ENCODE measurements around the gene KRT75. TPM values are rescaled to one million over a fixed set of nuclear protein-coding genes. Genes with fewer than 3 reads are reported as not detected.

The KRT75 gene
- total RNA-seq, 1 experiment from 2014 or later = not detected

- Histone ChIP-seq H4K20me1 (ENCODE audit: insufficient read depth) (no peaks in the 10 kb centered on the region), H3K27me3 (ENCODE audit: insufficient read depth, low read length) (no peaks in the 10 kb centered on the region), H3K9me2 (ENCODE audit: insufficient read depth) (no peaks in the 10 kb centered on the region), H3K9me3 (ENCODE audit: control insufficient read depth in 1 of 2, insufficient read depth in 1 of 2, low read depth in 1 of 2, low read length in 2 of 2) (no peaks in the 10 kb centered on the region), H3K36me3 (ENCODE audit: control insufficient read depth in 1 of 2, insufficient read depth in 2 of 2, low read length in 2 of 2) (no peaks in the 10 kb centered on the region), H3K4me1 (ENCODE audit: control insufficient read depth in 1 of 2, insufficient read depth in 2 of 2, low read length in 2 of 2) (peaks cover 0 to 20% of the 10 kb centered on the region in 2 experiments; a peak in 1 of 4 replicates), H3K27ac (ENCODE audit: low read depth, low read length) (no peak overlapping the region), H3K9ac (ENCODE audit: low read length) (no peak overlapping the region), H3K4me3 (replicated peaks in 1 of 2; ENCODE audit: low read depth in 1 of 2, low read length in 2 of 2) (no peak overlapping the region), H3K4me2 (ENCODE audit: low read length) (no peak overlapping the region), H2AFZ (ENCODE audit: low read depth, low read length, poor library complexity, severe bottlenecking) (no peak overlapping the region), H3K79me2 (ENCODE audit: insufficient read depth, low read length) (no peaks in the 10 kb centered on the region)
- TF ChIP-seq SP1 (IDR thresholded peaks at IDR 0.05; ENCODE audit: low read depth) (no peak), FOSL1 (IDR thresholded peaks at IDR 0.05; ENCODE audit: low read depth) (no peak), SRF (IDR thresholded peaks at IDR 0.05; ENCODE audit: low read depth) (no peak), CBX3 (IDR thresholded peaks at IDR 0.05; ENCODE audit: low read depth) (no peak), REST (IDR thresholded peaks at IDR 0.05; ENCODE audit: low read depth) (no peak), POLR2AphosphoS5 (IDR thresholded peaks at IDR 0.05; ENCODE audit: low read depth, low read length) (no peak), SIN3A (IDR thresholded peaks at IDR 0.05; ENCODE audit: low read depth) (no peak), CEBPB (IDR thresholded peaks at IDR 0.05; ENCODE audit: low read depth) (no peak), TCF7L2 (IDR thresholded peaks at IDR 0.05; ENCODE audit: borderline replicate concordance, extremely low read depth, insufficient read depth, insufficient read length) (no peak), ELF1 (IDR thresholded peaks at IDR 0.05; ENCODE audit: borderline replicate concordance, low read depth) (no peak)
- intact Hi-C loops (cut with micrococcal nuclease) = loop anchor here (1.0 to 5.0 kb wide), 5 partner anchors 167 to 475 kb away; no protein-coding TSS in a partner anchor
- ChIA-PET CTCF (interaction anchor here (0.6 to 4.0 kb wide), 18 partner anchors 9 to 484 kb away, joined by 3 to 73 read pairs (median 10); partner anchors contain the start of genes KRT5 and KRT84), RAD21 (ENCODE audit: low non-redundant PET in 1 of 2, low total read pairs in 2 of 2, uncharacterized antibody in 2 of 2, unreplicated experiment in 2 of 2) (interaction anchor here in 1 of 2 experiments (1.6 to 2.2 kb wide), 2 partner anchors 471 to 476 kb away, joined by 5 read pairs; no protein-coding TSS in a partner anchor), POLR2A (interaction anchor here (2.1 kb wide), 1 partner anchor 471 kb away, joined by 6 read pairs; no protein-coding TSS in a partner anchor)
- no peak for DNase-seq (ENCODE audit: low read depth, low spot score)
- no peak for ATAC-seq
- BruUV-seq (replicated peaks) = no TSS peak
Measured at GRCh38 chr12:52394836-52395405, 39.2 kb downstream of the KRT75 start.
